Measurements from ENCODE around the gene KRT39. TPM values are rescaled to one million over a fixed set of nuclear protein-coding genes. Genes with fewer than 3 reads are reported as not detected.
A peak's percentile ranks its signal among the peaks of the same experiment; 100 is the strongest.

The KRT39 gene
- total RNA-seq, 4 donors from 2014 or later: not detected

- DNase-seq (ENCODE audit: low spot score in 2 of 2): no peak
- Histone ChIP-seq H3K27ac (no peak overlapping the region), H3K9me3 (no peaks in the 10 kb centered on the region), H3K4me1 (peaks cover 0 to 7% (median 3%) of the 10 kb centered on the region in 4 donors), H3K36me3 (no peaks in the 10 kb centered on the region), H3K27me3 (no peaks in the 10 kb centered on the region), H3K4me3 (no peak overlapping the region)
- no peak for TF ChIP-seq EP300 (IDR thresholded peaks at IDR 0.05)
- no peak for TF ChIP-seq CTCF (IDR thresholded peaks at IDR 0.05)
- TF ChIP-seq POLR2A (IDR thresholded peaks at IDR 0.05): no peak
- WGBS, 2 donors: 47 to 93% methylated on average over 1 of the region's 1 CpG
Measured at GRCh38 chr17:40916366-40916765, 50.4 kb downstream of the KRT39 start.

GRCh38 chr17:40915721-40916256, 51.0 kb downstream of the KRT39 start:
- TF ChIP-seq CTCF (IDR thresholded peaks at IDR 0.05) (no peak), EP300 (IDR thresholded peaks at IDR 0.05) (no peak), POLR2A (IDR thresholded peaks at IDR 0.05) (no peak)
- Histone ChIP-seq H3K4me1 (peaks cover 0 to 12% (median 3%) of the 10 kb centered on the region in 4 donors), H3K27ac (peak overlapping the region in 1 of 4 donors; percentile 33), H3K9me3 (no peaks in the 10 kb centered on the region), H3K4me3 (no peak overlapping the region), H3K27me3 (no peaks in the 10 kb centered on the region), H3K36me3 (no peaks in the 10 kb centered on the region)
- no peak for DNase-seq (ENCODE audit: low spot score in 2 of 2)
- 42 to 45% methylated on average over 2 of the region's 2 CpGs for WGBS, 2 donors

- Histone ChIP-seq H3K36me3 (no peaks in the 10 kb centered on the region), H3K4me1 (peaks cover 0 to 18% (median 3%) of the 10 kb centered on the region in 4 donors), H3K9me3 (no peaks in the 10 kb centered on the region), H3K27me3 (no peaks in the 10 kb centered on the region), H3K4me3 (no peak overlapping the region), H3K27ac (peak overlapping the region in 1 of 4 donors; percentile 33)
- TF ChIP-seq CTCF (IDR thresholded peaks at IDR 0.05): no peak
- no peak for TF ChIP-seq POLR2A (IDR thresholded peaks at IDR 0.05)
- TF ChIP-seq EP300 (IDR thresholded peaks at IDR 0.05): no peak
- WGBS, 2 donors: 73 to 74% methylated on average over 3 of the region's 3 CpGs
- no peak for DNase-seq (ENCODE audit: low spot score in 2 of 2)
Measured at GRCh38 chr17:40915199-40915661, 51.5 kb downstream of the KRT39 start.

- Histone ChIP-seq H3K27me3 (no peaks in the 10 kb centered on the region), H3K9me3 (no peaks in the 10 kb centered on the region), H3K4me1 (peaks cover 0 to 26% (median 5%) of the 10 kb centered on the region in 4 donors), H3K27ac (no peak overlapping the region), H3K36me3 (no peaks in the 10 kb centered on the region), H3K4me3 (no peak overlapping the region)
- WGBS, 2 donors: 84 to 98% methylated on average over 3 of the region's 3 CpGs
- TF ChIP-seq CTCF (IDR thresholded peaks at IDR 0.05) (no peak), EP300 (IDR thresholded peaks at IDR 0.05) (no peak), POLR2A (IDR thresholded peaks at IDR 0.05) (no peak)
- DNase-seq (ENCODE audit: low spot score in 2 of 2): no peak
Measured at GRCh38 chr17:40914075-40914855, 52.5 kb downstream of the KRT39 start.
